HG02970 (cell line): ENCODE data around the gene LAMA5.

Source experiments
- ATAC-seq: cut with Tn5 transposase; IDR thresholded peaks from one replicate; pipeline ENCODE4 v1.9.1; 2021; ENCODE audit warnings: mild to moderate bottlenecking, moderate library complexity, moderate number of reproducible peaks; ENCODE audit not compliant: unreplicated experiment, low FRiP score

The LAMA5 gene, protein sequence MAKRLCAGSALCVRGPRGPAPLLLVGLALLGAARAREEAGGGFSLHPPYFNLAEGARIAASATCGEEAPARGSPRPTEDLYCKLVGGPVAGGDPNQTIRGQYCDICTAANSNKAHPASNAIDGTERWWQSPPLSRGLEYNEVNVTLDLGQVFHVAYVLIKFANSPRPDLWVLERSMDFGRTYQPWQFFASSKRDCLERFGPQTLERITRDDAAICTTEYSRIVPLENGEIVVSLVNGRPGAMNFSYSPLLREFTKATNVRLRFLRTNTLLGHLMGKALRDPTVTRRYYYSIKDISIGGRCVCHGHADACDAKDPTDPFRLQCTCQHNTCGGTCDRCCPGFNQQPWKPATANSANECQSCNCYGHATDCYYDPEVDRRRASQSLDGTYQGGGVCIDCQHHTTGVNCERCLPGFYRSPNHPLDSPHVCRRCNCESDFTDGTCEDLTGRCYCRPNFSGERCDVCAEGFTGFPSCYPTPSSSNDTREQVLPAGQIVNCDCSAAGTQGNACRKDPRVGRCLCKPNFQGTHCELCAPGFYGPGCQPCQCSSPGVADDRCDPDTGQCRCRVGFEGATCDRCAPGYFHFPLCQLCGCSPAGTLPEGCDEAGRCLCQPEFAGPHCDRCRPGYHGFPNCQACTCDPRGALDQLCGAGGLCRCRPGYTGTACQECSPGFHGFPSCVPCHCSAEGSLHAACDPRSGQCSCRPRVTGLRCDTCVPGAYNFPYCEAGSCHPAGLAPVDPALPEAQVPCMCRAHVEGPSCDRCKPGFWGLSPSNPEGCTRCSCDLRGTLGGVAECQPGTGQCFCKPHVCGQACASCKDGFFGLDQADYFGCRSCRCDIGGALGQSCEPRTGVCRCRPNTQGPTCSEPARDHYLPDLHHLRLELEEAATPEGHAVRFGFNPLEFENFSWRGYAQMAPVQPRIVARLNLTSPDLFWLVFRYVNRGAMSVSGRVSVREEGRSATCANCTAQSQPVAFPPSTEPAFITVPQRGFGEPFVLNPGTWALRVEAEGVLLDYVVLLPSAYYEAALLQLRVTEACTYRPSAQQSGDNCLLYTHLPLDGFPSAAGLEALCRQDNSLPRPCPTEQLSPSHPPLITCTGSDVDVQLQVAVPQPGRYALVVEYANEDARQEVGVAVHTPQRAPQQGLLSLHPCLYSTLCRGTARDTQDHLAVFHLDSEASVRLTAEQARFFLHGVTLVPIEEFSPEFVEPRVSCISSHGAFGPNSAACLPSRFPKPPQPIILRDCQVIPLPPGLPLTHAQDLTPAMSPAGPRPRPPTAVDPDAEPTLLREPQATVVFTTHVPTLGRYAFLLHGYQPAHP (N-terminal part only)

DNA sequence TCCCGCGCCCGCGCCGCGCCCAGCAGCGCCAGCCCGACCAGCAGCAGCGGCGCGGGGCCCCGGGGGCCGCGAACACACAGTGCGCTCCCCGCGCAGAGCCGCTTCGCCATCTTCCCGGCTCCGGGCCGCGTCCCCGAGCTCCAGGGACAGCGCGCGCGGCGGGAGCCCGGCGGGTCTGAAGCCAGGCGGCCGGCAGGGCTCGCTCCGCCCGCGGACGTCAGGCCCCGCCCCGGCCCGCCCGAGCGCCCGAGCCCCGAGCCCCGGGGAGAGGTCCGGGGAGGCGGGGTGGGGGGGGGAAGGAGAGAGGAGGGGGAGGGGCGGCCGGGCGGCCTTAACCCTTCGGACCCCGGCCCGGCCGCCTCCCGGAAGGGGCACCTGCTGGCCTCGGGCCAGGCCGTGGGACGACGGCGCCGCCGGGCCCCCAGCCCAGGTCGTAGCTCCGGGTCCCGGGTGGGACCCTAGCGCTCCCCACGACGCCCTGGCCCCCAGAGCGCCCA, at the start of gene LAMA5:
TSS of gene LAMA5 (minus strand) at position 177 of the 497 bp plus-strand sequence. CDS start at position 110, 67 bp downstream.
- ATAC-seq, result no peak

DNA sequence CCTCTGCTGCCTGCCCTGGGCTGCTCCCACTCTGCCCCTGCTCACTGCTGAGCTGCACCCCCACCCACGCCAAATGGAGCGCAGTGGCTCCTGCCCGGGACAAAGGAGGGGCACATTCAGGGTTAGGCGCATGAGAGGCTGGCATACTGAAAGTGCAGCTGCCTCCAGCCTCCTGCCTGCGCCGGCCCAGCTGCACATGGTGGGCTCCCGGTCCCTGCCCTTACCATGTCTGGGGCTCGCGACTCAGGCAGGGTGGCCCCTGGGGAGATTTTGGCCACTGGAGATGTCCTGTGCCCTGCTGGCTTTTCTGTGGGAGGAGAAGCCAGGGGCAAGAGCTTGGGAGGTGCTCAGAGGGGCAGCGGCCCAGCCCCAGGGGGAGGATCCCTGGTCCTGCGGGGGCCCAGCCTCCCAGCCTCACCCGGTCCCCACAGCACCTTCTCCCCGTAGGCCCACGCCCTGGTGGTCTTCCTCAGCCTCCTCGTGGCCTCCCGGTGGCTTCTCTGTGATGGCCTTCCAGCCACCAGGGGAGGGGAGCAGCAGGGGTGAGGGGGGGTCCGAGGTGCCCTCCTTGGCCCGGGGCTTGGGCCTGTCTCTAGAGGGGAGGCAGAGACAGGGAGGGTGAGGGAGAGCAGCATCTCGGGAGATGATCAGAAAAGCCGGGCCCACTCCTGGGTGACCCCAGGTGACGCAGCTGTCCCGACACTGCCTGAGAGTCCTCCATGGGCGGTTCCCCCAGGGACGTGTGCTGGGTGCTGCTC, 48.4 kb upstream of the LAMA5 start:
- ATAC-seq, result no peak

DNA sequence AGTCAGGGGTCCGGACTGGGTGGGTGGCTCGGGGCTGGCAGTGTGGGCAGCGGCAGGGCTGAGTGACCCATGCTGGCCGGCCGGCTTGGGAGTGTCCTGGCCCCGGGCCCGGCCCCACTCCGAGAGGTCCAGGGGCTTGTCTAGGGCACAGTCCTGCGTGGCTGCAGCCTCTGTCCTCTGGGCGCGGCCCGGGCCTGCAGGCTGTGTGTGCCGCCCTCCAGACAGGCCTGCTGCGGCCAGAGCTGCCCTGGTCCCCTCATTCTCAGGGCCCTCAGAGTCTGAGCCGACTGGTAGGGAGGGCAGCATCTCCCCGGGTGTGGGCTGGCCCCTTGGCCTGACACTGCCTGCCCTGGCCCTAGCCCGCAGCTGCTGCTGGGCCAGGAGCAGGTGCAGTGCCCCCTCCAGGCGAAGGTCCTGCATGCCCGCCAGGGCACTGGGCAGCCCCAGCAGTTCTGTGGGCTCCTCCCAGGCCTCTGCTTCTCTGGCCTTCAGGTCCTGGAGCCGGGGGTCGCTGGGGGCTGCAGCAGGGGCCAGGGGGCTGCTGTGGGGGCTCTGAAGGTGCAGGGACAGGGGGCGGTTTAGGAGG, 46.9 kb upstream of the LAMA5 start:
- ATAC-seq, result no peak

DNA sequence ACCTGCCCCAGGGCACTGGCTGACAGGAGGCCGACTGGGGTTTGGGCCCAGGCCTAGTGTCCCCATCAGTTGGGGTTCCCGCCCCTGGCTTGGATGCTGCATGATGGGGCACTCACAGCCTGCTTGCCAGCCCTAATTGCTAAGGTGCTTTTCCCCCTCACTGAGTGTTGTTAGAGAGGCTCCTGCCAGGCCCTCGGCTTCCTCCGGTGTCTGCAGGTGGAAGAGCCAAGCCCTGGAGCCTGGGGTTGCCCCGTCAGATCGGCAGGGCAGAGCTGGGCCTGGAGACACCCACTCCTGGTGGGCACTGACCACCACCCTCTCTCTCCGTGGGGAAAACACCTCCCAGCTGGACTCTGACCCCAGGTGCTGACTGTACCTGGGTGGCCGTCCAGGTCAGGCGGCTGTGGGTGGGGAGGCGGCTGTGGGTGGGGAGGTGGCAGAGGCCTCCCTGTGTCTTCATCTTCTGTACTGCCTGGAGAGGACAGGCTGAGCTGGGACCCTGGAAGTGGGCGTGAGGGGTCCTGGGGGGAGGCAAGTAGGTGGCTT, 46.0 kb upstream of the LAMA5 start:
- no peak for ATAC-seq

DNA sequence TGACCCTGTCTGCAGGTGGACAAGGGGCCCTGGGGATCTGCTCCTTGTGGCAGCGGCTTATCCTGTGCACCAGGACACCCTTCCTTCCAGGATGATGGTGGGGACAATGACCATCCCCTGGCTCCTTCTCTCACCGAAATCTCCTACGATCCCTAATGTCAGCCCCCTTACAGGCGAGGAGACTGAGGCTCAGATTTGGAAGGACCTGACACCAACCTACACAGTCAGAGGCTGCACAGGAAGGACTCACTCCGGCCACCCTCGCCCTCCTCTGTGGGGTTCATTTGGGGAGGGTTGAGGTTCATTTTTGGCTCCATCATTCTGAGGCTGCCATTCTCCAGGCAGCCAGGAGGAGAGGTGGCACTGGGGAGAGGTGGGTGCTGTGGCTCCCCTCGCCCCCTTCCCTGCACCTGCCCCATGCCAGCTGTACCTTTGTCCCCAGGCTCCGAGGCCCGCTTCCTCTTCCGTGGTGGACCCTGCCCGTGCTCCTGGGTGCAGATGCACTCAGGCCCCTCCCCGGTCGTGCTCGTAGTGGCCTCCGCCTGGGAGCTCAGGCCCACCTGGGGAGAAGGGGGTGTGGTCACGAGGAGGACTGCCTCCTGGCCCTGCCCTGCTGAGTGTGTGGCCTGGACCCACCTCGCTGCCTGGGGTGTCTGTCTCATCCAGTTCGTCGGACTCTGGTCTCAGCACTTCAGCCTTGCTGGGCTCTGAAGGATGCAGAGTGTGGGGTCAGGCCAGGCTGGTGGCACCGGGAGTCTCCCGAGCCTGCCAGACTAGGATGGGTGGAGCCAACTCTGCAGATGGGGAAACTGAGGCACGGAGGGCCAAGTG, 45.3 kb upstream of the LAMA5 start:
- no peak for ATAC-seq

DNA sequence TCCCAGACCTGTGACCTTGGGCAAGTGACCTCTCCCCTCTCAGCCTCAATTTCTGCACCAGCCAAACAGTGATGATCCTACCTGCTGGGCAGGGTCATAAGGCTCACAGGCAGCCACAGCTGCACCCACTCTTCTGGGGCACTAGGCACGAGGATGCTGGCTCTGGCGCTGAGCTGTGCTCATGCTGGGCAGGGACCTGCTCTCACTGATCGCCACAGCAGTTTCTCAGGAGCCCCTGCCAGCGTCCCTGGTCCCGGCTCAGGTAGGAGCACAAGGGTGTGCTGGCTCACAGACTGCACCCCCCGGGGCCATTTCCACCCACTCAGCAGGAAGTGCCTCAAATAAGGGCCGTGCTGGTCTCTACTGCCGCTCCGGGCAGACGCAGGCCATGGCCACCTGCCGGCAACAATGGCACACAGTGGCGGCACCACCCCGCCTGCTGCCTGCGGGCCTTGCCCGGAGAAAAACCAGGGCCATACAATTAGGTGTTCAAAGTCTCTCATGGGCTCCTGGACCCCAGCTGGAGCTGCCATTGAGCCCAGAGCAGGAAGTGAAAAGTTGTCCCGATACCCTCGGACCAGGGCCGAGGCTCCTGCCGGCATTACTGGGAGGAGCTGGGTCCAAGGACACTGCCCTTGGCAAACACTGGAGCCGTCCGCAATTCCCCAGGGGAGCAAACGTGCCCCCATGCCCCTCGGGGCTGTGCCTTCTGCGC, 44.5 kb upstream of the LAMA5 start:
- no peak for ATAC-seq

DNA sequence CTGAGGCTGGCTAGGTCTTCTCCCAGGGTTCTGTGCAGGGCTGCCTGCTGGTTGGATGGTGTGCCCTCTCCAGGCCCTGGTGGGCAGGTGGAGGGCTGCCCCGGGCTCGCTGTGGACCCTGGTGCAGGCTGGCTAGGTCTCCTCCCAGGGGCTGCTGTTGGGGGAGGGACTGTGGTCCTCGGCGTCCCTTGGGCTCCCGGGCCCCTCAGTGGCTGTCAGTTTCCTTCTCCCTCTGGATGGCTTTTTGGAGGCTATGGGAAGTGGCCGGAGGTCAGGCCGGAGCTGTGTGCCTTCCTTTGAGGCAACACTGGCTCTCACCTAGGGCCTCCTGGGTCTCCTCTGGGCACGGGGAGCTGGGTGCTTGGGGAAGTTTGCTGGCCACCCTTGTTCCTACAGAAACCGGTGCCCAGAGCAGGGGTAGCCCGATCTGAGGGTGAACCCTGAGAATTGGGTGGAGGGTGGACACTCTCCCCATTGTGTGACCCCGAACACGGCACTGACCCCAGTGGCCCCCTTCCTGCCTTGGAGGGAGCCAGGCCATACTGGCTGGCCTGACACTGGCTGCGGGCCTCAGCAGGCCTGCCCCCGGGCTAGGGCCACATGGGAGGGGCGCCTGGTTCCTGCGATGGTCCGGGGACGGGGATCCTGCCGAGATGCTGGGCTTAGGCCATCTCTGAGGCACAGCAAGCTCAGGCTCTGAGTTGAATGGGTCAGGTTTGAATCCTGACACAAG, 43.8 kb upstream of the LAMA5 start:
- no peak for ATAC-seq

DNA sequence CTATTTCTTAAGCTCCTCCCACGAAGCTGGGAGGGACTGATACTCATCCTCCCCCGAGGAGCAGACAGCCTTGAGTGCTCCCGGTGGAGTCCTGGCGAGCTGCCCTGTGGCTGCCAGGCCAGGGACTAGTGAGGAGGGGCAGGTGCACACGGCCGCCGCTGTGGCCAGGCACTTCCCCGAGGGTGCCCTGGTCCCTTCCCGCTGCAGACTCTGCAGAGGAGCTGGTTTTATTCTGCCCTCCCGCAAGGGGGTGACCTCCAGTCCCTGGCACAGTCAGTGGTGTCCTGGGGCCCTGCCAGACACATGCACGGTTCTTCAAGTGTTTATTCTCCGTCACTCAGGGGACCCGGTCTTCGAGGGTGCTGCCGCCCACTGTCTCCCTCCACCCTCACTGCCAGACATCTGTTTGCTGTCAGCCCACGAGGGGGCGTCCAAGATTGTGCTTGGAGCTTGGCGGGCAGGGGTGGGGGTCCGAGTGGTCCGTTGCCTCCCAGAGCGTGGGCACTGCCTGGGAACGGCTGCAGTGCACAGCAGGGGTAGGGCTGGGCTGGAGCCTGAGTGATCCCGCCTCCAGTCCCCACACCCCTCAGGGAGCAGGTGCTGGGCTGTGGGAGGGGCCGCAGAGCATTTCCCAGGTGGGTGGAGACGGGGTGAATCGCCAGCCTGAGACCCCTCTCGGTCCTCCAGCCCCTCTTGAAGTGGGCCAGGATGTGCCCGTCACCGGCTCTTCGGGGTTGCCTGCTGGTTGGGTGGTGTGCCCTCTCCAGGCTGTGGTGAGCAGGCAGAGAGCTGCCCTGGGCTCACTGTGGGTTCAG, 43.0 kb upstream of the LAMA5 start:
- ATAC-seq, result no peak

DNA sequence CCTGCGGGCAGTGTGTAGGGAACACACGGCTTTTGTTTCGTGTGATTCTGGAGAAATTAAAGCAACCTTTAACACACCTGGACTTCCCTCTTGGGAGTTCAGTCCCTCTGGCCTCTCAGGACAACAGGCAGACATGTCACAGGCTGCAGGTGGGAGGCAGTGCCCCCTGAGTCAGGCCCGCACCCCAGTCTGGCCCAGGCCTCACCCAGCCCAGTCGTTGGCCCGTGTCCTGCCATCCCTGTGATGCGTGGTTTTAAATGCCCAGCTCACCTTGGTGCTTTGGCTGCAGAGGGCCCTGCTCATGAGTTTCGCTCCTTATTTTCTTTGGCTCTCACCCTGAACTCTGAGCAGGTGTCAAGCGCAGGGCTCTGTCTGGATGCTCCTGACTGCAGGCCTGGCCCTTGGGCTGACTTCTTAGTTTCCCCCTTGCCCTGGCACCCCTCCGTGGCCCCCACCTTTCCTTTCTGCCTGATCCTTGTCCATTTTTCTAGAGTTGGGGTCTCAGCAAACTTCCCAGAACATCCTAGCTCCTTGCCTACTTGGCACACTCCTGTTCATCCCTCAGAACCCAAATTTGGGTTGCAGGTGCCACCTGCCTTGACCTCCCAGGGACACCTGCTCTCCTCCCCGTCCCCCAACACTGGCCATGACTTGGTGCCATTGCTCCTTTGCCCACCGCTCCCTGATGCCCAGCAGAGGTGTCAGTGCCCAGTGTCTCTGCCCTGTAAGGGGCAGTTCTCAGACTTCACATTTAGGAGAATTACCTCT, 42.2 kb upstream of the LAMA5 start:
- no peak for ATAC-seq

DNA sequence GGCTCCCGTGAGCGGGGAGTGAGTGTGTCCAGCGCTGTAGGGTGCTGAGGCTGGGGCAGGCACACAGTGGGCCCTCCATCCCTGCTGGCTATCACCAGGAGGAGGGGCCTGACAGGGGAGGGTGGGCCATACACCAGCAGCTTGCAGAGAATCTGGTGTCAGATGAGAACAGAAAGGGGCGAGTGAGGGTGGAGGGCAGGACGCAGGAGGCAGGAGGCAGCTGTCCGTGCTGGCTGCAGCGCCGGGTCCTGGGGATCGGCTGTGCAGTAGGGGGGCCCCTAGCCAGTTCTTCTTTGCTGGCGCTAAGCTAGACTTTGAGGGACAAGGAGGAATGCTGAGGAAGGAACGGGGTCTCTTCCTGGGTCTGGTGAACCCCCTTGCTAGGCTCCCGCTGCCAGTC, 41.5 kb upstream of the LAMA5 start:
- no peak for ATAC-seq

DNA sequence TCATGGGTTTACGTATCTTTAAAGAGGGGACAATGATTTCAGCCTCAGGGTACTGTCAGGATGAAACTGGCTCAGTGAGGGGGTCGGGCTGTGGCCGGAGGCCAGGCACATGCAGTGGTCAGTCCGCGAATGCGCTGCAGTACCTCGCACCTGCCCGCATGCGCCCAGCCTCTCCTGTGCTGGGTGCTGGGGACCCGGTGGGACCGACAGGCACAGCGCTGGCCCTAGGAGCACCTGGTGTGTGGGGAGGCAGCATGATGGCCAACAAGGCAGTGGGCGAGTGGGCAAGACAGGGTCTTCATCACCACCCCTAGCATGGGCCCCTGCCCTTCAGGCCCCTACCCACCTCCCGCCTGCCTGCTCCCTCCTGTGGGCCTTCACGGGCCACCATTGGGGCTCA, 40.9 kb upstream of the LAMA5 start:
- no peak for ATAC-seq

DNA sequence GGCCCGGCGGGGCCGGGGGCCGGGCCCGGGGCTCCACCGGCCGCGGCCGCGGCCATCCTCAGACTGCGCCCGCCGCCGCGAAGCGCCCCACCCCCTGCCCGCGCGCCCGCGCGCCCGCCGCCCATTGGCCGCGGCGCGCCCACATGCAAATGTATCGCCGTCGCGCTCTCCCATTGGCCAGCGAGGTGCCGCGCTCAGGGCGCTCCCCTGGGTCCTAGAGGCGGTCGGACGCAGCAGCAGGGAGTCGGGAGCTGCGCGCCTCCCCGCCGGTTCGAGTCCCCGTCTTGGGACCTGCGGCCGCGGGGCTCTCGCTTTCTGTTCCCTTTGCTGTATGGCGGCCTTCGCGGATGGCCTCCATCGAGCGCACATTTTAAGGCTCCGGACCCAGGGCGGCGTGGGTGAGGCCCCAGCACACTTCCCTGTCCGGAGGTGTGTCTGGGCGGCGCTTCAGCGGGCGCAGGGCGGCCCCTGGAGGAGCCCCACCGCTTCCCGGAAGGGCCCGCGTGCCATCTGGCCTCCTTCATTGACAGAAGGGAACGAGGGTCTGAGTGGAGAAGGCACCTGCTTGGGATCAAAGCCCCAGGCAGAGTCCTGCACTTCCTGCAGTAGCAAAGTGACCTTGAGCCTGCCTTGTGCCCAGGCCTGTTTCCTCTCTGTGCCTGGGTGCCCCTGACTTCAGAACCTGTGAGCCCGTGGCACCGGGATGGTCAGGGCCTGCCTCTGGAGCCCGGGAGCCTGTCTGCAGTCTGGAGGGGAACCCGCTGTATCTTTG, 40.3 kb upstream of the LAMA5 start, which contains the start of gene CABLES2:
TSS of gene CABLES2 (minus strand) at position 65 of the 772 bp plus-strand sequence. CDS start at position 56, 9 bp downstream.
- ATAC-seq, result peak; percentile 76

DNA sequence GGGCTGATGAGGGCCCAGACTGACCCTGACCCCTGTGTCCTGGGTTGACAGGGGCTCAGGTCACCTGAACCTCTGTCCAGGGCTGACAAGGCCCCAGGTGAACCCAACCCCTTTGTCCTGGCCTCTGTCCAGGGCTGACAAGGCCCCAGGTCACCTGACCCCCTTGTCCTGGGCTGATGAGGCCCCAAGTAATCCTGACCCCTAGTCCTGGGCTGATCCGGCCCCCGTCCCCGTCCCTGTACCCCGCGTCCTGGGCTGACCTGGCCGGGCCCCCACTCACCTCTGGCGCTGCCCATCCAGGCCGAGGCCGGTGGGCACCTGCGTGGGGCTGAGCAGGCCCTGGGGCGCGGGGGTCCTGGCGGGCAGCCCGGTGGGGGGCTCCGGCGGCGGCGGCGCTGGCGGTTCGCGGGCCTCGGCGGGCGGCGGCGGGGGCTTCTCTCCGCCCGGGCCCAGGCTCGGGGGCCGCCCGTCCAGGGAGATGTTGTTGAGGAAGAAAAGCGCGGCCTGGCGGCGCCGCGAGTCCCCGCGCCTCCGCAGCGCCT, 39.6 kb upstream of the LAMA5 start:
- peak; percentile 18 for ATAC-seq

DNA sequence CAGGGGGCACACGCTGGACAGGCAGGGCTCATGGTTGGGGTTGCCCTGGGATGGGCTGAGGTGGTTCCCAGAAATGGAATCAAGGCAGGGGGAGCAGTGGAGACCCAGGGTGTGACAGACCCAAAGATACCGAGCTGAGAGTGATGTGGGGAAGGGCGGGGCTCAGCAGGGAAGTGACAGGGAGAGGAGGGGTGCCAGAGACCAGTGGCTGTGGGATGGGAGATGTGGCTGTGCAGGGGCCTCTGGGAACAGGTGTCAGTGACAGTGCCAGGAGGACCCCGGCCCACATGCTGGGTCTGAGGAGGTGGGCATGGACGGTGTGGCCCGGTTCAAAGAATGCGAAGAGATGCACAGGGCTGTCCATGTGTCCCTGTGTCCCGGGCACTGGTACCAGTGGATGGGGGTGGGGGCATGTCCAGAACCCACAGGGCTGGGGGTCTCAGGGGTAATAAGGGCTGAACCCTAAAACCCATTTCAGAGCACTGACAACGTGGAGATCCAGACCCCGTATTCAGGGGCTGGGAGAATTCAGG, 38.9 kb upstream of the LAMA5 start:
- no peak for ATAC-seq
